K562 (cell line): ENCODE results near the gene KLK1. TPM values are rescaled to one million over a fixed set of nuclear protein-coding genes. Genes with fewer than 3 reads are reported as not detected.

ENCODE experiments used
- CHD7 ChIP-seq: fragments of 200-600 bp; sonication (generic); IDR thresholded peaks from one replicate; pipeline ENCODE4 v1.6.1; 2012; ENCODE audit warnings: mild to moderate bottlenecking, low read depth, low read length, inconsistent platforms
- ZBTB17 ChIP-seq: fragments of 450-650 bp; formaldehyde crosslinking; IDR thresholded peaks from 2 replicates; pipeline ENCODE4 v1.4.0; 2020; ENCODE audit warnings: mild to moderate bottlenecking
- ZKSCAN8 ChIP-seq: fragments of 200-800 bp; sonication (Bioruptor generic); IDR thresholded peaks from 2 replicates; pipeline ENCODE4 v1.6.1; 2016; ENCODE audit warnings: missing genetic modification characterization, missing compliant biosample characterization
- polyA plus RNA-seq, 8 experiments: library from polyadenylated mRNA; depleted of rRNA in 4 of 8; stranded (reverse) in 5 of 8; unstranded in 3 of 8; fragments of >200 nt; fragmentation: Nextera tagmentation in 2 of 8; fragmentation: Illumina TruSeq in 1 of 8; extraction: Ambion mirVana in 2 of 8; extraction: Trizol in 1 of 8; gene quantifications; 2 replicates each; pipeline versions ENCODE4 v1.2.1 to v1.2.3, GENCODE V29; 2011 to 2014; ENCODE audit warnings: inconsistent platforms in 1 of 8, missing spikeins in 1 of 8
- total RNA-seq, 7 experiments: library from RNA; depleted of rRNA in 6 of 7; stranded (reverse); fragments of >200 nt in 6 of 7; fragmentation: Illumina TruSeq in 2 of 7; extraction: Trizol in 2 of 7; gene quantifications; 2 replicates each; pipeline versions ENCODE4 v1.2.1 to v1.2.3, GENCODE V29; 2011 to 2021; ENCODE audit warnings: low replicate concordance in 1 of 7
- TF ChIP-seq, protein P1 (sequence below): fragments of 450-650 bp; IDR thresholded peaks from 2 replicates; pipeline ENCODE4 v1.6.1; 2016; ENCODE audit warnings: low read depth

Gene KLK1
- total and polyA plus RNA-seq, 9 of the 15 experiments (the other 6 are each of a cell fraction or from before 2014, with no cell fraction given) = 0.87 to 15.4 (median 9.1) TPM

DNA sequence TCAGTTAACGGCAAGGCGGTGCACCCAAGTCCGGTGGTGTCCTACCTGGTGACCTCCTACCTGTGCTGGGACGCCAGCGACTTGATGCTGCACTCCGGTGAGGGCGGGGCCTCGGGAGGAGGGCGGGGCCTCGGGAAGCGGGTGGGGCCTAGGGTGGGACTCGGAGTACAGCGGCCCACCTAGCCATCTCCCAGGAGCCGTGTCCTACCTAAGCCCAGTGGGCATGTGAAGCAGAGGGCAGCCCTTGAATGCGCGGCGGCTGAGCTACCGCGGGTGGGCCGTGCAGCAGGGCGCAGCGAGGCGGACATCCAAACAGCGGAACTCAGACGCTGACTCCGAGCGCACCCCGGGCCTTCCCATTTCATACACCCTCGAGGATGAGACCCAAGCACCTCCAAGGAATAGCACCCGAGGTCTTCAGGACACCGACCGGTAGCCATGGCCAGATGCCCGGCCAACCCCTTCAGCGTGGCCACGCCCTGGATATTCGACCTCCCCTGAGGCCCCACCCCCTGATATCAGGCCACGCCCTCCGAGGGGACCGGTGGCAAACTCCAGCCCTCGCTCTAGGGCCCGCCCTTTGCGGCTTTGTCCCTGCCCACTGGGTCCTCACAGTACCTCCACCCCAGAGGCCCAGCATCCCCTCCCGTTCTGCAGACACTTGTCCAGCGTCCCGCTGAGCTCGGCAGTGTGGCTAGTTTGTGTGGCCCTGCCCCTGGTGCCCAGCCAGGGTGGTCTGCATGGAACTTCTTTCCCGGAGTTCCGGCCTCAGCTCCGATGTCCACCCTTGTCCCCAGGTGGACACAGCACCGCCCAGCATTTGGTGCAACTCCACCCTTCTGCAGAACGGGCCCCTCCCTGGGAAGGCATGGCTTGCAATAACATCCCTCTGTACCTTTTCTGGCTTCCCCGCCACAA is 5.4 kb downstream of the KLK1 start (continued):
- TF ChIP-seq CHD7 = no peak
- 0 out of 2 replicates have a peak, but pooled peaks have one; percentile 35 for TF ChIP-seq ZBTB17
- TF ChIP-seq, protein P1, sequence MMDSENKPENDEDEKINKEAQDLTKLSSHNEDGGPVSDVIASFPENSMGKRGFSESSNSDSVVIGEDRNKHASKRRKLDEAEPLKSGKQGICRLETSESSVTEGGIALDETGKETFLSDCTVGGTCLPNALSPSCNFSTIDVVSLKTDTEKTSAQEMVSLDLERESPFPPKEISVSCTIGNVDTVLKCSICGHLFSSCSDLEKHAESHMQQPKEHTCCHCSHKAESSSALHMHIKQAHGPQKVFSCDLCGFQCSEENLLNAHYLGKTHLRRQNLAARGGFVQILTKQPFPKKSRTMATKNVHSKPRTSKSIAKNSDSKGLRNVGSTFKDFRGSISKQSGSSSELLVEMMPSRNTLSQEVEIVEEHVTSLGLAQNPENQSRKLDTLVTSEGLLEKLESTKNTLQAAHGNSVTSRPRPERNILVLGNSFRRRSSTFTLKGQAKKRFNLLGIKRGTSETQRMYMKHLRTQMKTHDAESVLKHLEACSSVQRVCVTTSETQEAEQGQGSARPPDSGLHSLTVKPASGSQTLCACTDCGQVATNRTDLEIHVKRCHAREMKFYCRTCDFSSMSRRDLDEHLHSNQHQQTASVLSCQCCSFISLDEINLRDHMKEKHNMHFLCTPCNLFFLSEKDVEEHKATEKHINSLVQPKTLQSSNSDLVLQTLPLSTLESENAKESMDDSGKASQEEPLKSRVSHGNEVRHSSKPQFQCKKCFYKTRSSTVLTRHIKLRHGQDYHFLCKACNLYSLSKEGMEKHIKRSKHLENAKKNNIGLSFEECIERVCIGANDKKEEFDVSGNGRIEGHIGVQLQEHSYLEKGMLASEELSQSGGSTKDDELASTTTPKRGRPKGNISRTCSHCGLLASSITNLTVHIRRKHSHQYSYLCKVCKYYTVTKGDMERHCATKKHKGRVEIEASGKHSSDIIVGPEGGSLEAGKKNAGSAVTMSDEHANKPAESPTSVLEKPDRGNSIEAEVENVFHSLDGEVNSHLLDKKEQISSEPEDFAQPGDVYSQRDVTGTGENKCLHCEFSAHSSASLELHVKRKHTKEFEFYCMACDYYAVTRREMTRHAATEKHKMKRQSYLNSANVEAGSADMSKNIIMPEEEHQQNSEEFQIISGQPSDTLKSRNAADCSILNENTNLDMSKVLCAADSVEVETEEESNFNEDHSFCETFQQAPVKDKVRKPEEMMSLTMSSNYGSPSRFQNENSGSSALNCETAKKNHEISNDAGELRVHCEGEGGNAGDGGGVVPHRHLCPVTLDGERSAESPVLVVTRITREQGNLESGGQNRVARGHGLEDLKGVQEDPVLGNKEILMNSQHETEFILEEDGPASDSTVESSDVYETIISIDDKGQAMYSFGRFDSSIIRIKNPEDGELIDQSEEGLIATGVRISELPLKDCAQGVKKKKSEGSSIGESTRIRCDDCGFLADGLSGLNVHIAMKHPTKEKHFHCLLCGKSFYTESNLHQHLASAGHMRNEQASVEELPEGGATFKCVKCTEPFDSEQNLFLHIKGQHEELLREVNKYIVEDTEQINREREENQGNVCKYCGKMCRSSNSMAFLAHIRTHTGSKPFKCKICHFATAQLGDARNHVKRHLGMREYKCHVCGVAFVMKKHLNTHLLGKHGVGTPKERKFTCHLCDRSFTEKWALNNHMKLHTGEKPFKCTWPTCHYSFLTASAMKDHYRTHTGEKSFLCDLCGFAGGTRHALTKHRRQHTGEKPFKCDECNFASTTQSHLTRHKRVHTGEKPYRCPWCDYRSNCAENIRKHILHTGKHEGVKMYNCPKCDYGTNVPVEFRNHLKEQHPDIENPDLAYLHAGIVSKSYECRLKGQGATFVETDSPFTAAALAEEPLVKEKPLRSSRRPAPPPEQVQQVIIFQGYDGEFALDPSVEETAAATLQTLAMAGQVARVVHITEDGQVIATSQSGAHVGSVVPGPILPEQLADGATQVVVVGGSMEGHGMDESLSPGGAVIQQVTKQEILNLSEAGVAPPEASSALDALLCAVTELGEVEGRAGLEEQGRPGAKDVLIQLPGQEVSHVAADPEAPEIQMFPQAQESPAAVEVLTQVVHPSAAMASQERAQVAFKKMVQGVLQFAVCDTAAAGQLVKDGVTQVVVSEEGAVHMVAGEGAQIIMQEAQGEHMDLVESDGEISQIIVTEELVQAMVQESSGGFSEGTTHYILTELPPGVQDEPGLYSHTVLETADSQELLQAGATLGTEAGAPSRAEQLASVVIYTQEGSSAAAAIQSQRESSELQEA = no peak
- no peak for TF ChIP-seq ZKSCAN8 (CRISPR knock-in tag)
